Measurements from ENCODE around the gene DRAP1. TPM values are rescaled to one million over a fixed set of nuclear protein-coding genes. Genes with fewer than 3 reads are reported as not detected.

The DRAP1 gene
- polyA plus RNA-seq, 2 of the 4 experiments (the other 2 are of a cell fraction), result 73.7 to 143 TPM

- ATAC-seq (no peak), FAIRE-seq (no peak), DNase-seq (ENCODE audit: low read depth in 1 of 2, low spot score in 1 of 2) (no peak)
- no peak overlapping the region for H3K27ac ChIP-seq
- no peaks in the 10 kb centered on the region for H3K9me3 ChIP-seq
- 88% methylated on average over 6 of the region's 6 CpGs for WGBS (ENCODE audit: missing lambda C conversion rate)
- no peak for TF ChIP-seq POLR2AphosphoS2 (conservative IDR thresholded peaks at IDR 0.05; ENCODE audit: low read length)
- TF ChIP-seq ZFP36 (IDR thresholded peaks at IDR 0.05; ENCODE audit: borderline replicate concordance, partially characterized antibody), result peak; percentile 22
- H3K4me3 ChIP-seq, result no peak overlapping the region
- no peak overlapping the region for H3K4me2 ChIP-seq
- peaks cover 39% of the 10 kb centered on the region for H3K4me1 ChIP-seq
- POLR2A ChIA-PET, result interaction anchor here (1.0 kb wide), 1 partner anchor 7 kb away, joined by 3 read pairs; no protein-coding TSS in a partner anchor
- CTCF ChIA-PET, result interaction anchor here (31.6 kb wide), 1 partner anchor 14 kb away, joined by 618 read pairs; the partner anchor contains the start of genes CCDC85B, FIBP and FOSL1
These were observed 11.3 kb upstream of the DRAP1 start for GRCh38 chr11:65907878-65908277.

GRCh38 chr11:65911682-65912568 lies 7.3 kb upstream of the DRAP1 start:
- H3K9me3 ChIP-seq, result no peaks in the 10 kb centered on the region
- no peak for FAIRE-seq
- peak overlapping the region; percentile 65 for H3K4me2 ChIP-seq
- peaks cover 61% of the 10 kb centered on the region for H3K4me1 ChIP-seq
- peak; percentile 7 to 24; a peak in 3 of 6 replicates for ATAC-seq
- peak overlapping the region; percentile 51 to 100 for H3K27ac ChIP-seq
- no peak overlapping the region for H3K4me3 ChIP-seq
- POLR2A ChIA-PET, result interaction anchor here (0.6 to 2.0 kb wide), 6 partner anchors 10 to 248 kb away, joined by 3 to 13 read pairs (median 3); partner anchors contain the start of genes CCDC85B, FIBP and FOSL1
- CTCF ChIA-PET, result interaction anchor here (0.6 to 31.6 kb wide), 11 partner anchors 10 to 132 kb away, joined by 3 to 618 read pairs (median 4); partner anchors contain the start of genes CCDC85B, FIBP and FOSL1
- WGBS (ENCODE audit: missing lambda C conversion rate), result 26% methylated on average over 12 of the region's 14 CpGs
- DNase-seq (ENCODE audit: low read depth in 1 of 2, low spot score in 1 of 2), result peak; percentile 68 to 79
- TF ChIP-seq NR3C1 (IDR thresholded peaks at IDR 0.05) (no peak), NFE2L2 (conservative IDR thresholded peaks at IDR 0.05; ENCODE audit: low read length) (no peak), USF2 (IDR thresholded peaks at IDR 0.05) (no peak), TP53 (CRISPR knock-in tag; IDR thresholded peaks at IDR 0.05) (no peak), FOSB (CRISPR knock-in tag; IDR thresholded peaks at IDR 0.05) (no peak), MAZ (IDR thresholded peaks at IDR 0.05; ENCODE audit: borderline replicate concordance, low read depth, low read length) (no peak), HES2 (IDR thresholded peaks at IDR 0.05) (no peak), HOXA7 (CRISPR knock-in tag; IDR thresholded peaks at IDR 0.05) (no peak), BCL3 (IDR thresholded peaks at IDR 0.05) (no peak), ZFP36 (IDR thresholded peaks at IDR 0.05; ENCODE audit: borderline replicate concordance, partially characterized antibody) (no peak), HOXB5 (CRISPR knock-in tag; IDR thresholded peaks at IDR 0.05) (0 out of 2 replicates have a peak, but pooled peaks have one; percentile 25), CBX2 (IDR thresholded peaks at IDR 0.05; ENCODE audit: borderline replicate concordance, low read depth) (no peak), PBX3 (IDR thresholded peaks at IDR 0.05) (no peak), TFCP2L1 (CRISPR knock-in tag; IDR thresholded peaks at IDR 0.05) (no peak), PHF8 (IDR thresholded peaks at IDR 0.05; ENCODE audit: borderline replicate concordance, low read depth) (no peak), ZC3H11A (IDR thresholded peaks at IDR 0.05) (no peak), CHD4 (IDR thresholded peaks at IDR 0.05; ENCODE audit: borderline replicate concordance) (no peak), JUN (IDR thresholded peaks at IDR 0.05) (0 out of 5 replicates have a peak, but pooled peaks of 1 of the 2 experiments have one; percentile 21), RARB (CRISPR knock-in tag; IDR thresholded peaks at IDR 0.05) (no peak), HDAC2 (IDR thresholded peaks at IDR 0.05) (no peak), HMGXB4 (CRISPR knock-in tag; IDR thresholded peaks at IDR 0.05; ENCODE audit: borderline replicate concordance) (no peak), E2F6 (IDR thresholded peaks at IDR 0.05; ENCODE audit: borderline replicate concordance, low read depth) (peak; percentile 95), ZNF302 (CRISPR knock-in tag; IDR thresholded peaks at IDR 0.05) (no peak), POLR2AphosphoS2 (conservative IDR thresholded peaks at IDR 0.05; ENCODE audit: low read length) (no peak), HEYL (CRISPR knock-in tag; IDR thresholded peaks at IDR 0.05) (no peak; the same call in 1 of the 2 replicates), CEBPB (IDR thresholded peaks at IDR 0.05) (no peak), FOXS1 (CRISPR knock-in tag; IDR thresholded peaks at IDR 0.05) (no peak; the same call in 1 of the 2 replicates), JUNB (IDR thresholded peaks at IDR 0.05) (no peak), EHMT2 (IDR thresholded peaks at IDR 0.05; ENCODE audit: low read depth) (no peak), KDM5A (IDR thresholded peaks at IDR 0.05) (no peak), ESRRA (IDR thresholded peaks at IDR 0.05; ENCODE audit: borderline replicate concordance, low read length) (no peak)

Measured in A549 (cell line).